H1 (cell line): ENCODE data around the gene LBX1. TPM values are rescaled to one million over a fixed set of nuclear protein-coding genes. Genes with fewer than 3 reads are reported as not detected.

Source experiments
- CBX5 ChIP-seq: fragments of 300-800, 300-1000 bp; sonication (generic); IDR thresholded peaks from 2 replicates; pipeline ENCODE4 v1.7.1; 2016; ENCODE audit warnings: antibody characterized with exemption, low read length, low read depth
- CHD7 ChIP-seq: fragments of 300-600 bp; sonication (generic); IDR thresholded peaks from 2 replicates; pipeline ENCODE4 v1.7.1; 2012; ENCODE audit warnings: low read length, moderate library complexity, mild to moderate bottlenecking, inconsistent platforms; ENCODE audit not compliant: insufficient replicate concordance
- NANOG ChIP-seq: IDR thresholded peaks from 2 replicates; pipeline ENCODE4 v1.6.1; 2011; ENCODE audit warnings: low read length, low read depth, mild to moderate bottlenecking, inconsistent platforms; ENCODE audit not compliant: insufficient read depth, poor library complexity, severe bottlenecking
- POU5F1 ChIP-seq: IDR thresholded peaks from 2 replicates; pipeline ENCODE4 v1.6.1; 2011; ENCODE audit warnings: low read depth, mild to moderate bottlenecking, low read length, moderate library complexity
- SIX5 ChIP-seq: IDR thresholded peaks from 2 replicates; pipeline ENCODE4 v1.6.1; 2011; ENCODE audit warnings: mild to moderate bottlenecking, low read depth, low read length
- TAF7 ChIP-seq: optimal IDR thresholded peaks from 2 replicates; pipeline ENCODE3; 2011; ENCODE audit warnings: low read depth, mild to moderate bottlenecking, inconsistent platforms, low read length, moderate library complexity, borderline replicate concordance
- polyA plus RNA-seq, 7 experiments: library from polyadenylated mRNA; depleted of rRNA in 3 of 7; stranded (reverse) in 5 of 7; unstranded in 2 of 7; fragments of >200 nt in 5 of 7; fragments of 200-250 nt in 2 of 7; gene quantifications; 1 replicate in 5 of 7; 2 replicates in 1 of 7; 4 replicates in 1 of 7; pipeline versions ENCODE4 v1.2.1 to v1.2.3, GENCODE V29; 2011 to 2013; ENCODE audit warnings: missing spikeins in 2 of 7, mixed read lengths in 2 of 7
- total RNA-seq: library from RNA; stranded (reverse); fragmentation: NEBNext Ultra II Directional; extraction: Animal tissue kit (Norgen Biotek cat#: 25700); gene quantifications from 2 replicates; pipeline ENCODE4 v1.2.1, GENCODE V29; 2021

Gene LBX1
- total and polyA plus RNA-seq, 2 of the 8 experiments (the other 6 are each of a cell fraction or from before 2014, with no cell fraction given), result not detected

- no peak for TF ChIP-seq CHD7
- TF ChIP-seq SIX5, result no peak
- no peak for TF ChIP-seq POU5F1
- TF ChIP-seq CBX5, result no peak
- TF ChIP-seq NANOG, result no peak
- TF ChIP-seq TAF7, result no peak
Measured at GRCh38 chr10:101237081-101237981, 8.1 kb upstream of the LBX1 start (continued).
